HG02571 (cell line): ENCODE results near the gene TLK2.
"Not testable (repeated sequence)": the region's sequence is repeated elsewhere in the genome, so short reads cannot be mapped to it uniquely, and the experiment has no call there.

Experiments
- ATAC-seq: cut with Tn5 transposase; IDR thresholded peaks from one replicate; pipeline ENCODE4 v1.9.1; 2021; ENCODE audit warnings: mild to moderate bottlenecking, moderate library complexity; ENCODE audit not compliant: unreplicated experiment

TLK2 gene

DNA sequence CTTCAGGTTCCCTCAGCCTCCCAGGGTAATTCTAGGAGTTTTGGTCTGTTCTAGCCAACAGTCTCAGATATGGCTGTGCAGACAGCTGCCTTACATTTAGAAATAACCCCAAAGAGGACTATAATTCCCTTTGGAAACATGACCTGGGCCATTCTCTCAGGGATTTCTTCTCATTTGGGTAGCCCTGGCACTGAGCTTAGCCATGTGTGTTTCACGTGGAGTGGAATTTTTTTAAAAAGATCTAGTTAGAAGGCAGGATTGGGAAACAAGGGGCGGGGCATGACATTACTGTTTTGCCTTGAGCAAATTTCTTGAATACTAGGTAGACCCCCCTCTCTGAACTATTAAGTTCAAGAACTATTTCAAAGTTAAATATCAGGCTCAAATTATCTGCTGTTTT is 119.3 kb downstream of the TLK2 start:
- no peak for ATAC-seq

DNA sequence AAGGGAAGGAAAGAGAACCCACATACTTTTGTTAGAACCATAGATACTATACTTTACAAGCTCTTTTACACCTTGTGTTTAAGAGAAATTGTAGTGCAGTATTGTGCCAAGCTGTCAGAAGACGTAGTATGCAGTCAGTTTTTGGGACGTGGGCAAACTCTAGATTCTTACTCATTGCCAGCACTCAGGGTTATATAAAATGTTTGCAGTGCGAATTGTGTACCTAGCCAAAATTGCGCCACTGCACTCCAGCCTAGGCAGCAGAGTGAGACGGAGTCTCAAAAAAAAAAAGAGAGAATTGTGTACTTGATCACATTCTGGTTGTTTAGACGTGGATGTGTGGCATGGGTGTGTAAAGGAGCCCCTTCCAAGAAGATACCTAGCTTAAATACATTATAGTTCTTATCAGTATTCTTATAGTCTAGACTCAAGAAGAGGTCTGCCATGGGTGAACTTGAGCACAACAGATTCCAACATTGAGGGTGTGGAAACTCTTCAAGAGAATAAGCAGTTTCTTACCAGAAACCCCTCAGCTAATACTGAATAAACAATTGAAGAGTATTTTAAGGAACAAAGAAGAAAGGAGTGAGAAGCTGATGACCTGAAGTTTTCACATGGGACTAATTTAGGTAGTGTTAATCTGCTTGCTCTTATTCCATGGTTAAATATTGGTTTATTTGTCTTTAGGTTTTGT is 121.5 kb downstream of the TLK2 start:
- ATAC-seq = no peak

DNA sequence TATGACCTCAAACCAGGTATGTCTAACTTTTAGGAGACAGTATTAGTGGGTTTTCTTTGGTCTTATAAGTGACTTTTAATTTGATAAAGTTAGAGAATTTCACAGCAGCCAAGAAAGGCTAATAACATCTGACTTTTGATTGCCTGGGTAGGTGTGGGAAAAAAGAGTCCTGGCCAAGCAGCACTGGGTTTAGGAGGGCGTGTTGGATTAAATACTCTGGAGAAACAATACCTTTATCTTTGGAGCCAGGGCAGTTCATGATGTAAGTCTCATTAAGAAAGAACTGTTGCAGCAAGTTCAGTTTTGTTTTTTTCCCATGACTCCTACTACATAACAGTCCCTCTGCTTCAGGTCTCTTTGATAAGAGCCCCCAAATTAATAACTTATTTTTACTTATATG is 122.2 kb downstream of the TLK2 start:
- no peak for ATAC-seq

- no peak for ATAC-seq
These were observed 122.8 kb downstream of the TLK2 start for GRCh38 chr17:62601471-62601870.

GRCh38 chr17:62603783-62604182 is 125.2 kb downstream of the TLK2 start:
- ATAC-seq = not testable (repeated sequence)

GRCh38 chr17:62605588-62605987 is 127.0 kb downstream of the TLK2 start:
- ATAC-seq = no peak

DNA sequence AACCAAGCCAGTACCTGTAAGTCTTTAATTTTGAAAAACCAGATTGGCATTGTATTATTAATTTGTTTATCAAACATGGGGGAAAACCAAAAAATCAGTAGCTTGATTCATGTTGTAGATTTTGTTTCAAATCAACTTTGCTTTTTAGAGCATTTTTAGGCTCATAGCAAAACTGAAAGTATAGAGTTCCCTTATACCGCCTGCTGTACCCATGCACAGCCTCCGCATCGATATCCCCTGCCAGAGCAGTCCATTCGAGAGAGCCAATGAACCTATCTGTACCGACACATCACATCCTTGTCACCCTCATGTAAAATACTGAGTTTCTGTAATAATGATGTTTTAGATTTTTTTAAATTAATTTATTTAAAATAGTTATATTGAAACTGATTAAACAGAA is 132.7 kb downstream of the TLK2 start:
- ATAC-seq = peak; percentile 76

- ATAC-seq = peak; percentile 26
These were observed 133.1 kb downstream of the TLK2 start for GRCh38 chr17:62611728-62612127.

GRCh38 chr17:62612289-62612688 is 133.7 kb downstream of the TLK2 start:
- not testable (repeated sequence) for ATAC-seq

- ATAC-seq = not testable (repeated sequence)
These were observed 134.5 kb downstream of the TLK2 start for GRCh38 chr17:62613095-62613494.

DNA sequence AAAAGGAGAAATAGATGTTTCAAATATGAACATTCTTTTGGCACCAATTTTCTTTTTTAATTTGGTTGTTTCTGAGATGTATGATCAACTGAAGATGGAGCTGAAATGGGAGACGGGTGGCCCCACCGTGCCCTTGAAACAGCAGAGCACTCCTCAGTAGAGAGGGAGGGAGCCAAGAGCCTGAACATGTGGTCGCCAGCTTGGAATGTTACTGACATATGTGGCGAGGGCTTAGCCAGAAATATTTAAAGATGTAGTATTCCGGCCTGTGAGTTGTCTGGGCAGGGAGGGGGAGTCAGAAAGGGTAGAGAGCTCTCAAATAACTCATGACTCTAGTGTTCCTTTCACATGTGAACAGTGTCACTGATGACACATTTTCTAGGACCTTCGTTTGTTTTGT is 135.5 kb downstream of the TLK2 start:
- no peak for ATAC-seq

DNA sequence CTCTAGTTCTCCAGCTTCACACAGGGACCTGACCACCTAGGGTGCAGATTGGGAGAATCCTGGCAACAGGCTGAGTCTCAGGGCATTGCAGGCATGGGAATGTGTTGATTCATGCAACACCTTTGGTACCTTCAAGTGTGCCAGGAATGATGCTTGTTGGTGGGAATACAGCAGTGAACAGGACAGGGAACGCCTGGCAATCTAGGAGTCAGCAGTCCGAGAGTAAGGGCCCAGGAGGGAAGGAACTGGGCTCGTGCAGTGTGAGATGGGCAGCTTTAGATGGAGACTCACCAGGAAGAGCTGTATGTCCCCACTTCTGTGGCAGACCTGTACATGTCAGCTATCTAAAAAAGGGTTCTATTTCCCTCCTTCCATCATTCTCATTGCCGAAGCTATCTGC is 136.9 kb downstream of the TLK2 start:
- ATAC-seq = no peak

DNA sequence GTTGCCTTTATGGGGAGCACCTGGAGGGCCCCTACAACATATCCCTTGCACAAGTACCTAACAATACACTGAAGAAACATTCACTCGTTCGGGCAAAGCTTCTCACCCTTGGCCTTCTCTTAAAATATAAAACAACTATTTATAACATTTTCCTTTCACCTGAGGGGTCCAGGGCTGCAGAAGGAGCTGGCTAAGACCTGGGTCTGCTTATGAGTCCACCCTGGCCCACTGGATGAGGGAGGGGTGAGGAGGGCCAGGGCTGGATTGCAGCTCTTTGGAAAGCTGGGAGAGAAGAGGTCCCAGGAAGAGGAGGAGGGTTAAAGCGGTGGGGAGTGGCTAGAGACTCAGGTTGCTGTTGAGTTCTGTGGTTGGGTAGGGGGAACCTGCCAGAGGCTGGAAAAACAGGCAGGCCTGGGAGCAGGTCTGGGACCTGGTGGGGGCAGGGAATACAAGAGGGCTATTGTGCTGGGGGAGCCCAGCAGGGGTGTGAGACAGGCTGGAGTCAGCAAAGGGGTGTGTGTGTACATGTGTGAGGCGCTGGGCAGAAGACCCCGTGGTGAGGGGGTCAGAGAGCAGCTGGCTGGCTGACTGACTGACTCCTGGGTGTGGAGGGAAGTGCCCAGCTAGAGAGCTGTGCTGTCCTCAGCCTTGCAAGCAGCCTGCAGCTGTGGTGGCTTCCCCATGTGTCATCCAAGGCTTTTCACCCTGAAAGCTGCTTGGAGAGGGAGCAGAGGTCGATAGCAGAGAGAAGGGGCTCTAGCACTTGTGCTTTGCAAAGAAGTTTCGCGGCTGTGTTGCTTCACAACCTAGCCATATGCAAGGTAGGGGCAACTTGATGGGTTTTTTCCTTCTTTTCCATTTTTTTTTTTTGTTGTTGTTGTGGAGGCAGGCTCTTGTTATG is 138.6 kb downstream of the TLK2 start:
- ATAC-seq = no peak

GRCh38 chr17:62617894-62618472 is 139.4 kb downstream of the TLK2 start:
- ATAC-seq = no peak

GRCh38 chr17:62618647-62619416 is 140.2 kb downstream of the TLK2 start:
- no peak for ATAC-seq

GRCh38 chr17:62619417-62620155 is 141.0 kb downstream of the TLK2 start:
- ATAC-seq = no peak

DNA sequence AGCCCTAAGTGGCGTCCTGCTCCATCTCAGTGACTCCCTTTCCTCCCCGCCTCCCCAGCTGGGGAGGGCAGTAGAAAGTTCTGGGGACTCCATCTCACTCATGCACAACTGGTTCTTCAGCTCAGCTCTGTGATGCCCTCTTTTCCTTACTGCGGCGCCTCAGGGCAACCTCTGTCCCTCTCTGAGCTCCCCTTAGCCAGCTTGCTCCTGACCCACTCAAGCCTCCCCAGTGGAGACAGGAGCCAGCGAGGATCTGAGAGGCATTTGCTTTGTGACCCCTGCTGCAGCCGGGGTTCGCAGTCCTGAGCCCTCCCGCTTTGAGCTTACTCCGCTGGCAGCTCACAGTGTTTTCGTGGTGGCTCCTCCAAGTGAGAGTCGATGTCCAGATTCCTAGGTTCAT is 142.6 kb downstream of the TLK2 start:
- ATAC-seq = no peak

GRCh38 chr17:62625184-62625869 is 146.7 kb downstream of the TLK2 start:
- no peak for ATAC-seq

- no peak for ATAC-seq
These were observed 147.2 kb downstream of the TLK2 start for GRCh38 chr17:62625870-62626200.

DNA sequence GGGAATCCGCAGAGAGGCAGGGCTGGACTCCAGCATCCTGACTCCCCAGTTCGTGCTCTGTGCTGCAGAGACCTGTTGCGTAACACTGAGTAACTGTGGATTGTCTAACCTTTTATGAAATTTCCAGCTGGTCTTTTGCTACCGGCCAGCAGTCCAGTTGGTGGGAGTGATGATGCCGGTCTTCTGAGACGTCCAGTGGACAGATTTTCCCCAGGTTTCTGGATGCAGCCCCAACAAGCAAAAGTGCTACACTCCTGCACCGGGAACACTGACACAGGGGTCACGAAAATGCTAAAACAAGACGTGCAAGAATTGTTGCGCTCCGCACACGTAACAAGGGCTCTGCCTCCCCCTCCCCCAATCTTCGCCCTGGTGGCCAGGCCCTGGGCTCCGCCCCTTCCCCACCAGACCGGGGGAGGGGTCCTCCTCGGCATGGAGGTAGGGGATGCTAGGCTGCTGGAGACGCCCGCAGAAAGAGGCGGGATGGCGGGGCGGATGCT is 148.1 kb downstream of the TLK2 start:
- ATAC-seq = no peak
